ENCODE measurements around the gene TPGS1.

DNA sequence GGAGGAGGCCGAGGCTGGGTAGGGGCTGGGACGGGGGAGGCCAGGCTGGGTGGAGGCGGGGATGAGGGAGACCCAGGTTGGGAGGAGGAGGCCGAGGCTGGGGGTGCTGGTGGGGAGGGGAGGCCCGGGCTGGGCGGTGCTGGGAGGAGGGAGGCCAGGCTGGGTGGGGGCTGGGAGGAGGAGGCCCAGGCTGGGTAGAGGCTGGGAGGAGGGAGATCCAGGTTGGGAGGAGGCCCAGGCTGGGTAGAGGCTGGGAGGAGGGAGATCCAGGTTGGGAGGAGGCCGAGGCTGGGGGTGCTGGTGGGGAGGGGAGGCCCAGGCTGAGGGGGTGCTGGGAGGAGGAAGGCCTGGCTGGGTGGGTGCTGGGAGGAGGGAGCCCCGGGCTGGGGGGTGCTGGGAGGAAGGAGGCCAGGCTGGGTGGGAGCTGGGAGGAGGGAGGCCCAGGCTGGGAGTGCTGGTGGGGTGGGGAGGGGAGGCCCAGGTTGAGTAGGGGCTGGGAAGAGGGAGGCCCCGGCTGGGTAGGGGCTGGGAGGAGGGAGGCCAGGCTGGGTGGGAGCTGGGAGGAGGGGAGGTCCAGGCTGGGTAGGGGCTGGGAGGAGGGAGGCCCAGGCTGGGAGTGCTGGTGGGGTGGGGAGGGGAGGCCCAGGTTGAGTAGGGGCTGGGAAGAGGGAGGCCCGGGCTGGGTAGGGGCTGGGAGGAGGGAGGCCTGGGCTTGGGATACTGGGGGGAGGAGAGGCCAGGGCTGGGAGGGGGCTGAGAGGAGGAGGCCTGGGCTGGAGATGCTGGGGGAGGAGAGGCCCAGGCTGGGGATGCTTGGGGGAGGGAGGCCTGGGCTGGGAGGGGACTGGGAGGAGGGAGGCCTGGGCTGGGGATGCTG is 10.7 kb downstream of the TPGS1 start:
- TF ChIP-seq, protein P1, sequence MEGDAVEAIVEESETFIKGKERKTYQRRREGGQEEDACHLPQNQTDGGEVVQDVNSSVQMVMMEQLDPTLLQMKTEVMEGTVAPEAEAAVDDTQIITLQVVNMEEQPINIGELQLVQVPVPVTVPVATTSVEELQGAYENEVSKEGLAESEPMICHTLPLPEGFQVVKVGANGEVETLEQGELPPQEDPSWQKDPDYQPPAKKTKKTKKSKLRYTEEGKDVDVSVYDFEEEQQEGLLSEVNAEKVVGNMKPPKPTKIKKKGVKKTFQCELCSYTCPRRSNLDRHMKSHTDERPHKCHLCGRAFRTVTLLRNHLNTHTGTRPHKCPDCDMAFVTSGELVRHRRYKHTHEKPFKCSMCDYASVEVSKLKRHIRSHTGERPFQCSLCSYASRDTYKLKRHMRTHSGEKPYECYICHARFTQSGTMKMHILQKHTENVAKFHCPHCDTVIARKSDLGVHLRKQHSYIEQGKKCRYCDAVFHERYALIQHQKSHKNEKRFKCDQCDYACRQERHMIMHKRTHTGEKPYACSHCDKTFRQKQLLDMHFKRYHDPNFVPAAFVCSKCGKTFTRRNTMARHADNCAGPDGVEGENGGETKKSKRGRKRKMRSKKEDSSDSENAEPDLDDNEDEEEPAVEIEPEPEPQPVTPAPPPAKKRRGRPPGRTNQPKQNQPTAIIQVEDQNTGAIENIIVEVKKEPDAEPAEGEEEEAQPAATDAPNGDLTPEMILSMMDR (IDR thresholded peaks at IDR 0.05; ENCODE audit: low read depth, low read length, poor library complexity, severe bottlenecking): no peak
- TF ChIP-seq EZH2phosphoT487 (IDR thresholded peaks at IDR 0.05; ENCODE audit: borderline replicate concordance, low read length): no peak
